Astrocyte of the spinal cord (primary cell): ENCODE data around the gene SYTL2.

ENCODE experiments used
- DNase-seq: peaks from one replicate; pipeline ENCODE4 v3.0.0; 2011; ENCODE audit warnings: low read depth, low spot score
- H3K4me3 ChIP-seq: 2 replicates; pipeline ENCODE4 v1.5.1; 2011; ENCODE audit warnings: low read depth, mild to moderate bottlenecking, low read length, moderate library complexity
- in situ Hi-C: cut with HindIII; loops from 2 replicates; pipeline ENCODE4 v1.10.0; 2017; ENCODE audit warnings: low sequenced_read_pairs
- TF ChIP-seq, protein P1 (sequence below): IDR thresholded peaks from 2 replicates; pipeline ENCODE4 v1.5.1; 2012; ENCODE audit warnings: low read depth, mild to moderate bottlenecking, low read length, inconsistent platforms

The SYTL2 gene

GRCh38 chr11:85756401-85757200 lies 54.3 kb downstream of the SYTL2 start:
- in situ Hi-C loops = no loop called here
- TF ChIP-seq, protein P1, sequence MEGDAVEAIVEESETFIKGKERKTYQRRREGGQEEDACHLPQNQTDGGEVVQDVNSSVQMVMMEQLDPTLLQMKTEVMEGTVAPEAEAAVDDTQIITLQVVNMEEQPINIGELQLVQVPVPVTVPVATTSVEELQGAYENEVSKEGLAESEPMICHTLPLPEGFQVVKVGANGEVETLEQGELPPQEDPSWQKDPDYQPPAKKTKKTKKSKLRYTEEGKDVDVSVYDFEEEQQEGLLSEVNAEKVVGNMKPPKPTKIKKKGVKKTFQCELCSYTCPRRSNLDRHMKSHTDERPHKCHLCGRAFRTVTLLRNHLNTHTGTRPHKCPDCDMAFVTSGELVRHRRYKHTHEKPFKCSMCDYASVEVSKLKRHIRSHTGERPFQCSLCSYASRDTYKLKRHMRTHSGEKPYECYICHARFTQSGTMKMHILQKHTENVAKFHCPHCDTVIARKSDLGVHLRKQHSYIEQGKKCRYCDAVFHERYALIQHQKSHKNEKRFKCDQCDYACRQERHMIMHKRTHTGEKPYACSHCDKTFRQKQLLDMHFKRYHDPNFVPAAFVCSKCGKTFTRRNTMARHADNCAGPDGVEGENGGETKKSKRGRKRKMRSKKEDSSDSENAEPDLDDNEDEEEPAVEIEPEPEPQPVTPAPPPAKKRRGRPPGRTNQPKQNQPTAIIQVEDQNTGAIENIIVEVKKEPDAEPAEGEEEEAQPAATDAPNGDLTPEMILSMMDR = no peak
- no peak for DNase-seq
- H3K4me3 ChIP-seq = no peak overlapping the region

DNA sequence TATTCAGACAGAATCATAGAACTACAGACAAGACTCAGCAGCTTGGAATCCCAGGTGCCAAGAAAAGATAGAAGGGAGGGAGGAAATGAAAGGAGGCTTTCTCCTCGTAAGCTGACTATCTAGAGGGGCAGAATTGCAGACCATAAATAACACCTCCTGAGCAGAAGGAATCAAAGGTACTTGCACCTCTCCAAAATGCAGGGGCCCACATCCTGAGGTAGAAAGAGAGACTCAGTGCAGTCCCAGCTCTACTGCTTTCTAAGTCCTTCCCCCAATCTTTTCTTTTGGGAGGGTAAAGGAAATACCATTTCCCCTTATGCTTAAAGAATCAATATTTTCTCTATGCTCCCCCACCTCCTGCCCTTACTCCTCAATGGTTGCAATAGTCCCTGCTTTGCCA lies 55.2 kb downstream of the SYTL2 start:
- no peak for DNase-seq
- TF ChIP-seq, protein P1 = no peak
- H3K4me3 ChIP-seq = no peak overlapping the region
- in situ Hi-C loops = no loop called here

- TF ChIP-seq, protein P1 = no peak
- DNase-seq = no peak
- no peak overlapping the region for H3K4me3 ChIP-seq
- in situ Hi-C loops = no loop called here
Measured at GRCh38 chr11:85755285-85755684, 55.7 kb downstream of the SYTL2 start.

DNA sequence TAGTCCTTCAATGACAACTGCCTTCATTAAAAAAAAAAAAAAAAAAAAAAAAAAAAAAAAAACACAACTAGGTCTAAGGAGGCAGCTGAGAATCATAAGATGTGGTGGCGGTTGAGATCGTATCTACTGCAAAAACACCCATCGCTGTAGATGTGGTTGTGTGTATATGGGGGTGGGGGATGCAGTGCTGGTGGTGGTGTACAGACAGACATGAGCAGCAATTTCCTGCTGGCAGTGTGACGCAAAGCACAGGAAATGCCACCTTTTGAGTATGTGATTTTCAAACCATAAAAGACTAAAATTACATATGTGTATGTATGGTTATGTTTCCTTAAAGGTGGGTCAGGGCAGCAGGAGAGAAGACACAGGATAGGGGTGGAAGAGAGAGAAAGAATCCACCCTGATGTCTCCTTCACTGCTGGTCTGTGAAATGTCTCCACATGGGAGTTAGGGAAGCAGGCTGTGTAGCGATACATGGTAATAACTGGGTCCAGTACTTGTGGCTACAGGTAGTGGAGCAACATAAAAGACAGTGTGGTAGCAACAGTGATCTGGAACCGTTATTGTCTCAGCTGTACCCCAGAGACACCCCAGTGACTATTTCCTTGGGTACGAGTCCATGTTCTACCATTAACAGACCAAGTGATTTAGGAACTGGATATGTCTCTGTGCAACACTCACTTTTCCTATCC lies 57.9 kb downstream of the SYTL2 start:
- no peak for DNase-seq
- TF ChIP-seq, protein P1 = no peak
- H3K4me3 ChIP-seq = no peak overlapping the region
- in situ Hi-C loops = no loop called here

DNA sequence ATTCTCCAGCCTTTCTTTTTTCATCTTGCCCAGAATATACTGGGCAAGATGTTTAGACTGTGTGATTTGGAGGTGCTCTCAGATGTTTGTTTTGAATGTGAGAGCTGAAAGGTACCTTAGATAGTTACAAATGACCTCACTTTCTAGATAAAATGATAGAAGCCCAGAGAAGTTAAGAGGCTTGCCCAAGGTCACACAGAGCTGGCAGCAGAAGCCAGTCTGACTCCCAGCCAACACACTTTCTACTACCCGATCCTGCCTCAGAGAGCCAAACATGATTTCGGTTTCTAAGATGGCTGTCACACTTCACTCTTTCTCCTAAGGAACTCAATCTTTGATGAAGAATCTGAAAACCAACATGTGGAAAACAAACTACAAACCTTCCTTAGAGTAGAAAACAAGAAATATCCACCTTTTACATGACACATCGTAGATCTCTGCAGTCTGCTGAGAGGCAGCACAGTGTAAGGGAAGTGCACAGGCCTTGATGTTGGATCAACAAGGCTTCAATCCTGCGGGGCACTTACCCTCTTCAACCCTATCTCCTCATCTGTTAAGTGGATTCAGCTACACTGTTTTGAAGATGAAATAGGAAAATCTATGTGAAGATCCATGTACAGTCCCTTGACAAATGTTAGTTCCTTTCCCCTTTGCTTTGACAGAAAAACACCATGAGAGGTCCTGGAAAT lies 58.6 kb downstream of the SYTL2 start:
- TF ChIP-seq, protein P1 = no peak
- DNase-seq = no peak
- no peak overlapping the region for H3K4me3 ChIP-seq
- in situ Hi-C loops = no loop called here

DNA sequence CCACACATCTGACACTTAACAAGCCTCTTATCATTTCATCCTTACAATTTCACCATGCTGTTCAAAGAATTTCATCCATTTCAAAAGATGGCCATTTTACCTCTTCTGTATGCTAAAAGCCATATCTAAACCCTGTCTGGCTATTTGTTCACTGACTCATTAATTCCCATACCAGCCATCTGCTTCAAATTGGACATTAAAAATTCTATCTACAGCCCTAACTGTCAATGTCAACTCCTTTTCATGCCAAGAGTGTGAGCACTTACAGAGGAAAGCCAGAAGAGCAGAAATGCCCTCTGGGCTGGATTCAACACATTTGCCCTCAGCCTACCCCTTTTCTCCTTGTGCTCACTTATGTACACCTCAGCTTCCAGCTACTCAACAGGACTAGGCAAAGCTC lies 59.2 kb downstream of the SYTL2 start:
- H3K4me3 ChIP-seq = no peak overlapping the region
- DNase-seq = no peak
- in situ Hi-C loops = no loop called here
- TF ChIP-seq, protein P1 = no peak
